Mucosa of stomach (tissue), 1 donor: Measurements from ENCODE around the gene SH3RF3.

ENCODE experiments used
- H3K27me3 ChIP-seq: one replicate; pipeline ENCODE4 v1.7.0; 2013; ENCODE audit warnings: mild to moderate bottlenecking, low read length; ENCODE audit not compliant: control insufficient read depth, insufficient read depth
- H3K36me3 ChIP-seq: one replicate; pipeline ENCODE4 v1.7.0; 2013; ENCODE audit warnings: low read length; ENCODE audit not compliant: control insufficient read depth, insufficient read depth
- H3K4me1 ChIP-seq: one replicate; pipeline ENCODE4 v1.7.0; 2013; ENCODE audit warnings: mild to moderate bottlenecking, low read length; ENCODE audit not compliant: control insufficient read depth, insufficient read depth
- H3K4me3 ChIP-seq: one replicate; pipeline ENCODE4 v1.7.0; 2013; ENCODE audit warnings: low read length
- H3K9ac ChIP-seq: one replicate; pipeline ENCODE4 v1.7.0; 2013; ENCODE audit warnings: mild to moderate bottlenecking, low read length, moderate library complexity
- H3K9me3 ChIP-seq: one replicate; pipeline ENCODE4 v1.7.0; 2013; ENCODE audit warnings: mild to moderate bottlenecking, low read length, moderate library complexity; ENCODE audit not compliant: control insufficient read depth
- donor health status: Pancreatic carcinoma.

SH3RF3 gene

GRCh38 chr2:109168716-109169115, 39.7 kb downstream of the SH3RF3 start:
- H3K4me1 ChIP-seq = peaks cover 6% of the 10 kb centered on the region
- H3K36me3 ChIP-seq = no peaks in the 10 kb centered on the region

GRCh38 chr2:109170645-109171044, 41.6 kb downstream of the SH3RF3 start:
- H3K4me1 ChIP-seq = peaks cover 6% of the 10 kb centered on the region
- no peak overlapping the region for H3K9ac ChIP-seq
- peaks cover 3% of the 10 kb centered on the region for H3K9me3 ChIP-seq
- H3K36me3 ChIP-seq = no peaks in the 10 kb centered on the region
- H3K27me3 ChIP-seq = no peaks in the 10 kb centered on the region
- H3K4me3 ChIP-seq = no peak overlapping the region

More at GRCh38 chr2:109168716-109169115, 39.7 kb downstream of the SH3RF3 start:
- H3K9ac ChIP-seq = no peak overlapping the region
- no peaks in the 10 kb centered on the region for H3K9me3 ChIP-seq
- no peaks in the 10 kb centered on the region for H3K27me3 ChIP-seq
- no peak overlapping the region for H3K4me3 ChIP-seq

GRCh38 chr2:109171444-109172334, 42.7 kb downstream of the SH3RF3 start:
- no peak overlapping the region for H3K4me3 ChIP-seq
- H3K27me3 ChIP-seq = no peaks in the 10 kb centered on the region
- no peaks in the 10 kb centered on the region for H3K36me3 ChIP-seq
- peaks cover 4% of the 10 kb centered on the region for H3K9me3 ChIP-seq
- no peak overlapping the region for H3K9ac ChIP-seq
- H3K4me1 ChIP-seq = peaks cover 6% of the 10 kb centered on the region

GRCh38 chr2:109172556-109173105, 43.6 kb downstream of the SH3RF3 start:
- Histone ChIP-seq H3K9ac (no peak overlapping the region), H3K4me1 (peaks cover 14% of the 10 kb centered on the region), H3K4me3 (no peak overlapping the region), H3K9me3 (peaks cover 4% of the 10 kb centered on the region), H3K27me3 (no peaks in the 10 kb centered on the region), H3K36me3 (no peaks in the 10 kb centered on the region)

- Histone ChIP-seq H3K9me3 (peaks cover 4% of the 10 kb centered on the region), H3K36me3 (no peaks in the 10 kb centered on the region), H3K9ac (no peak overlapping the region), H3K27me3 (no peaks in the 10 kb centered on the region), H3K4me1 (peaks cover 15% of the 10 kb centered on the region), H3K4me3 (no peak overlapping the region)
Observed at GRCh38 chr2:109173311-109174171, 44.5 kb downstream of the SH3RF3 start.

GRCh38 chr2:109174214-109174613, 45.2 kb downstream of the SH3RF3 start:
- no peaks in the 10 kb centered on the region for H3K36me3 ChIP-seq
- H3K9ac ChIP-seq = no peak overlapping the region
- no peaks in the 10 kb centered on the region for H3K27me3 ChIP-seq
- H3K4me3 ChIP-seq = no peak overlapping the region
- peaks cover 15% of the 10 kb centered on the region for H3K4me1 ChIP-seq
- peaks cover 4% of the 10 kb centered on the region for H3K9me3 ChIP-seq

GRCh38 chr2:109174626-109175349, 45.8 kb downstream of the SH3RF3 start:
- no peak overlapping the region for H3K4me3 ChIP-seq
- H3K4me1 ChIP-seq = peaks cover 15% of the 10 kb centered on the region
- no peaks in the 10 kb centered on the region for H3K27me3 ChIP-seq
- H3K36me3 ChIP-seq = no peaks in the 10 kb centered on the region
- H3K9ac ChIP-seq = no peak overlapping the region
- peaks cover 4% of the 10 kb centered on the region for H3K9me3 ChIP-seq

- Histone ChIP-seq H3K9me3 (peaks cover 4% of the 10 kb centered on the region), H3K27me3 (no peaks in the 10 kb centered on the region), H3K36me3 (no peaks in the 10 kb centered on the region), H3K9ac (no peak overlapping the region), H3K4me1 (peaks cover 15% of the 10 kb centered on the region), H3K4me3 (no peak overlapping the region)
Observed at GRCh38 chr2:109175350-109175678, 46.3 kb downstream of the SH3RF3 start.

- no peaks in the 10 kb centered on the region for H3K27me3 ChIP-seq
- no peaks in the 10 kb centered on the region for H3K36me3 ChIP-seq
- no peak overlapping the region for H3K4me3 ChIP-seq
- no peak overlapping the region for H3K9ac ChIP-seq
- peaks cover 4% of the 10 kb centered on the region for H3K9me3 ChIP-seq
- peaks cover 15% of the 10 kb centered on the region for H3K4me1 ChIP-seq
Observed at GRCh38 chr2:109176928-109177327, 47.9 kb downstream of the SH3RF3 start.

- Histone ChIP-seq H3K36me3 (no peaks in the 10 kb centered on the region), H3K27me3 (no peaks in the 10 kb centered on the region), H3K9me3 (peaks cover 4% of the 10 kb centered on the region), H3K9ac (no peak overlapping the region), H3K4me3 (no peak overlapping the region), H3K4me1 (peaks cover 15% of the 10 kb centered on the region)
Observed at GRCh38 chr2:109177635-109178034, 48.6 kb downstream of the SH3RF3 start.

- H3K4me3 ChIP-seq = no peak overlapping the region
- H3K4me1 ChIP-seq = peaks cover 8% of the 10 kb centered on the region
- H3K9ac ChIP-seq = no peak overlapping the region
- peaks cover 4% of the 10 kb centered on the region for H3K9me3 ChIP-seq
- no peaks in the 10 kb centered on the region for H3K27me3 ChIP-seq
- no peaks in the 10 kb centered on the region for H3K36me3 ChIP-seq
Observed at GRCh38 chr2:109178968-109179367, 50.0 kb downstream of the SH3RF3 start.
